HG03039 (cell line): Measurements from ENCODE around the gene KDM4B.

ENCODE experiments used
- ATAC-seq: cut with Tn5 transposase; IDR thresholded peaks from one replicate; pipeline ENCODE4 v1.9.1; 2021; ENCODE audit warnings: mild to moderate bottlenecking, moderate library complexity; ENCODE audit not compliant: unreplicated experiment

KDM4B gene

DNA sequence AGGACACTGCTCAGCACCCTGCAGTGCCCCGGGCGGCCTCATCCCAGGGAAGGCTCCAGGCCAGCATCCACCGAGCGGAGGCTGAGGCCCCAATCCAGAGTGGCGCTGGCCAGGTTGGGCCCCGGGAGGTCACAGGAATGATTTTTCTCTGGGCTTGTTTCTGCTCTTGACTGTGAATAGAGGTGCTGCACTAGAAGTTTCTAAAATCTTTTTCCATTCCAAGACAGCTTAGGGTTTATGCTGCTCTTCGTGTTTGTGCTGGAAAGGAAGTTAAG, 15.1 kb downstream of the KDM4B start:
- no peak for ATAC-seq

DNA sequence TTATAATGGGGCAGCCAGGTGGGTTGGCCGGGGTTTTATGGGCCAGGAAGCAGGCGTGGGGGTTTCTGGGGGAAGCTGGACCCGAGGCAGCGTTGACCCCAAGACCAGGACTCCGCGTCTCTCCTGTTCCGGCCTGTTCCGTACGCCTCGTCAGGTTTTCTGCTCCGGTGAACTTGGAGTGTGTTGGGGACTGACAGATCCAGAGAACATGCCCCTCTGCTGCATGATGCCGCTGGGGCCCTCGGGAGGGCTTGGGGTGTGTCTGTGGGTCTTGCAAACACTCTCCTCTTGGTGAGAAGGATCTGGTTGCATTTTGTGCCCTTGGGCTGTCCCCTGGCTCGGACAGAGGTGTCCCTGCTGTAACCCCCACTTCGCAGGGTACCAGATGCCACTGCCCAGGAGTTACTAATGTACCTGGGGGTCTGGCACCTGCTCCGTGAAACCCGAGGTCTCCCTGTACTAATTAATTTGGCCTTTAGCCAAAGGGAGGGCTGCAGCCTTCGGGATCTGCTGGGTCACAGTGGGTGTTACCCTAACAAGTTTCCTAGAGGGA, 15.6 kb downstream of the KDM4B start:
- ATAC-seq: no peak

DNA sequence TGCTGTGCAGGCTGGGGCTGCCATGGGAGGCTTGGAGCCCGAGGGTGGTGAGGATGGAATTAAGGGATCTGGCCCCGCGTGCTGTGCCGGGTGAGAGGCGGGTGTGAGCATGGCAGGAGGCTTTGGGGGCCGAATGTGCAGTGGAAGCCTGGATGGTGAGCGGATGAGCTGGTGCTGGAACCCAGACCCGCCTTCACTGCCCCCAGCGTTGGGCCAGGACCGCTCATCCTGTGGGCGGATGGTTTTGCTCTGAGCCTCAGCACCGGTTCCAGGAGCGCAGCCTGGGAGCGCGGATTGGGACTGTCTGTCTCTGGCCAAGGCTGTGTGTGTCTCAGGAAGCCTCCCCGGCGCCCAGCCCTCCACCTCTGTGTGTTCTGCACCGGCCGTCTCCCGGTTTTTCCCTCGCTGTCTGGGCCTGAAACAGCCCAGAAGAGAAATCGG, 16.7 kb downstream of the KDM4B start:
- ATAC-seq: no peak

DNA sequence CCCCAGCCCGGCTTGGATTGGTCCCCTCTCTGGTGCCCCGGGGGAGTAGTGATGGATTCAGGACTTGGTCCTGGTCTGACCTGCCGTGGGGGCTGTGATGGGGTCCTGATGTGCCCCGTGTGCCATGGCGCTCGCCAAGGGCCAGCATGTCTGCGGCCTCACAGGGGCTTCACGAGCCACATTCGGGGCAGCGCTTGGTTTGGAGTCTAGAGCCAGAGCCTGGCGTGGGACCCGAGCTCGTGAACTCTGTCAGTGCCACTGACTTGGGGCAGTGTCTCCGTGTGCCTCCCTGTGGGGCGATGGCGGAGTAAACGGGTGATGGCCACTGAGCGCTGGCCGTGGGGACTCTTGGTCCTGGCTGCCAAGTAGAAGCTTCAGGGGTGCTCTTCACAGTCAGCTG, 17.1 kb downstream of the KDM4B start:
- ATAC-seq: no peak

DNA sequence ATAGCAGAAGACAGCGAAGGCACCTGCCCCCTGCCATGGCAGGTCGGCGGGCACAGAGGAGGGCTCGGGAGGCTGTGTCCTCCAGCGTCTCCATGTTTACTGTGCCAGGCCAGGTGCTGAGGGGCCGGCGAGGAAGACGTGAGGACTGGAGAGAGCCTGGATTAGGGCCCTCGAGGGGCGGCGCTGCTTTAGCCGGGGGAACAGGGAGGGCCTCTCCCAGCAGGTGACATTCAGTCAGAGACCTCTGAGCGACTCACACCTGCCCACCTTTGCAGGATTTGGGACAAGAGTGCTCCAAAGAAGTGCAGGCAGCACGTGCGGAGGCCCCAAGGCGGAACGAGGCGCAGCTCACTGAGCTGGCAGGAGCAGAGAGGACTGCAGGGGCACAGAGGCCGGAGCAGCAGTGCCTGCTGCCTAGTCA, 17.6 kb downstream of the KDM4B start:
- no peak for ATAC-seq

DNA sequence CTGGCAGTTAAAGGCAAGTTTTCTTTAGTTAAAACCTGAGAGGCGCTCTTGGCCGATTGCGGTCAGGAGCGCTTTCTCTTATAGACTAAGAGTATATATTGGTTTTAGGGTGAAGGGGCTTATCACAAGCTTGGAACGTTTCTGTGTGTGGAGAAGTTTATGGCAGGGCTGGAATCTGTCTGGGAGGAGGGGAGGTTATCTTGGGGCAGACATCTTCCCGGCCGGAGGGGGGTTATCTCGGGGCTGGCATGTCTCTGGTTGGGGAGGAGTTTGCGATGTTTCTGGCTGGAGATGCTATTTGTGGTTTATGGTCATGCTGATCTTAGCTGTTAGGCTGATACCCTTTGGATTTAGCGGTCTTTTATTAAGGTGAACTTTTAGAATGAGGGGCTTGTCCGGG, 18.3 kb downstream of the KDM4B start:
- no peak for ATAC-seq

GRCh38 chr19:4987692-4988370, 18.9 kb downstream of the KDM4B start:
- no peak for ATAC-seq

DNA sequence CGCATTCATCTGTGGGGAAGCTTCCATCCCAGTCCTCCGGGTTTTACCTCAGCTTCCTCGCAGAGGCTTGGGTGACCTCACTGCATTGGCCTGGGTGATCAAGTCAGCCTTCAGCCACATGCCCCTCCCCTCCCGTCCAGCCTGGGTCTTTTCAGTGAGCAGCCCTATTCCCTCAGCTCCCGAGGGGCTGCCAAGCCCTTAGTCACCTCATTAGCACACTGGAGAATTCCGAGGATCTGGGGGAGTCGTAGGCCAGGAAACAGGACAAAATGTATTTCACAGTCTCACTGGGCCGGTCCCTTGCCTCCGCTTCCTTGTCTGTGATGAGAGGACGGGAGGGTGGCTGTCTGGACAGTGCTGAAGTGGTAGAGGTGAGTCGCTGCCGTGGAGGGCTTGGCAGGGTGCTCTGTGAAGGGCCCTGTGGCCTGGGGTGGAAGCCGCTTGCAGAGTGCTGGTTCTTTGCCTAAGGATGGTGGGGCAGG, 19.9 kb downstream of the KDM4B start:
- ATAC-seq: no peak

- no peak for ATAC-seq
Observed at GRCh38 chr19:4990306-4990705, 21.4 kb downstream of the KDM4B start.

DNA sequence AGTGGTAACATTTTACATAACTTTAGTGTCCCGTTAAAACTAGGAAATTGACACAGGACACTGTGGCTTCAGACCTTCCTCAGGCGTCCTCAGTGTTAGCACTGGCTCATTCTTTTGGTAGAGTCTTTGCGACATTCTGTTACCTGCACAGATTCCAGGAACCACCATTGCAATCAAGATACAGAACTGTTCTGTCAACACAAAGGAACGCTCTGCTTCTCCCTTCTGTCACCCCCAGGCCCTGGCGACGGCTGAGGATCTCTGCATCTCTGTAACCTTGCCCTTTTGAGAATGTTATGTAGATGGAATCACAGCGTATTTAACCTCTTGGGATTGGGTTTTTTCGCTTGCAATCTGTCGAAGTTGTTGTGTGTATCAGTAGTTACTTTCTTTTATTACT, 22.6 kb downstream of the KDM4B start:
- ATAC-seq: no peak

GRCh38 chr19:4991996-4992698, 23.2 kb downstream of the KDM4B start:
- no peak for ATAC-seq

- no peak for ATAC-seq
Observed at GRCh38 chr19:4993683-4994082, 24.8 kb downstream of the KDM4B start.

GRCh38 chr19:4996701-4997100, 27.8 kb downstream of the KDM4B start:
- ATAC-seq: no peak

- ATAC-seq: no peak
Observed at GRCh38 chr19:4997297-4997696, 28.4 kb downstream of the KDM4B start.

GRCh38 chr19:5000120-5000611, 31.3 kb downstream of the KDM4B start:
- no peak for ATAC-seq

DNA sequence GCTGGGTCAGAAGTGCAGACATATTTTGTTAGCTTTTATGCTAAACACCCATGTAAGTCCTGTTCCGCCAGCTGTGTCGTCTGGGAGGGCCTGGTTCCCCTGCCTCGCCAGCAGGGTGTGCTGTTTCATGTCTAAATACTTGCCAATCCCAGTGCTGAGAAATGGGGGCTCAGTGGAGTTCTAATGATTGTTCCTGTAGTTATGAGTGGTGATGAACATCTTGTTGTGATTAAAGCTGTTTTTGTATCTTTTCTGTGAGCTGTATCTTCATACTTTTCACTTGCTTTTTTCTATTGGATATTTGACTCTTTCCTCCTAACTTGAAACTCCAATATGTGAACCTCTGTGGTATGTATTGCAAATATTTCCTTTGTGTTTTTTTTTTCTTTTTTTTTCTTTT, 32.7 kb downstream of the KDM4B start:
- ATAC-seq: no peak

DNA sequence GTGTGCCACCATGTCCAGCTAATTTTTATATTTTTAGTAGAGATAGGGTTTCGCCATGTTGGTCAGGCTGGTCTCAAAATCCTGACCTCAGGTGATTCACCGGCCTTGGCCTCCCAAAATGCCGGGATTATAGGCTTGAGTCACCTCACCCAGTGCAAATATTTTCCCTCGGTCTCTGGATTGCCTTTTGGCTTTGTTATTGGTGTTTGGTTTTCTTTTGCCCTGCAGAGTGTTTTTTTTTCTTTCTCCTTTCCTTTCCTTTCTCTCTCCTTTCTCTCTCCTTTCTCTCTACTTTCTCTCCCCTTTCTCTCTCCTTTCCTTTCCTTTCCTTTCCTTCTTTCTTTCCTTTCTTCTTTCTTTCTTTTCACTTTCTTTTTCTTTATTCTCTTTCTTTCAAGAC, 33.2 kb downstream of the KDM4B start:
- ATAC-seq: no peak

- ATAC-seq: no peak
Observed at GRCh38 chr19:5003781-5004180, 34.9 kb downstream of the KDM4B start.

- no peak for ATAC-seq
Observed at GRCh38 chr19:5005096-5005495, 36.2 kb downstream of the KDM4B start.

DNA sequence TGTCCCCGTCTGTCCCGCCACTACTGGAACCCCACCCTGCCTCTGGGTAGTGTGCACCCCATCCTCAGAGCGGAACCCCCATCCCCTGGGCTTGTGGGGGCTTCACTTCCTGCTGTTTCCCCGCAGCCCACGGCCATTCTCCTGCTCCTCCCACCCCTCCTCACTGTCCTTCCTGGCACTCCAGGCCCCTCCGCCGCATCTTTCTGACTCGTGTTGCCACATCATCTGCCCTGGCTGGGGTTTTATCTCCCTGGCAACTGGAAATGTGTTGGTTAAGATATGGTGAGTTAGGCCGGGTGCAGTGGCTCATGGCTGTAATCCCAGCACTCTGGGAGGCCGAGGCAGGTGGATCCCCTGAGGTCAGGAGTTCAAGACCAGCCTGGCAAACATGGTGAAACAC, 37.3 kb downstream of the KDM4B start:
- no peak for ATAC-seq

GRCh38 chr19:5006821-5007220, 37.9 kb downstream of the KDM4B start:
- no peak for ATAC-seq
